K562 (cell line): ENCODE measurements around the gene TRAPPC5. TPM values are rescaled to one million over a fixed set of nuclear protein-coding genes. Genes with fewer than 3 reads are reported as not detected.

ENCODE experiments used
- PHB ChIP-seq: fragments of 250-450 bp; sonication (Bioruptor Pico); IDR thresholded peaks from 2 replicates; pipeline ENCODE4 v1.5.0; 2021
- polyA plus RNA-seq, 8 experiments: library from polyadenylated mRNA; depleted of rRNA in 4 of 8; stranded (reverse) in 5 of 8; unstranded in 3 of 8; fragments of >200 nt; fragmentation: Nextera tagmentation in 2 of 8; fragmentation: Illumina TruSeq in 1 of 8; extraction: Ambion mirVana in 2 of 8; extraction: Trizol in 1 of 8; gene quantifications; 2 replicates each; pipeline versions ENCODE4 v1.2.1 to v1.2.3, GENCODE V29; 2011 to 2014; ENCODE audit warnings: inconsistent platforms in 1 of 8, missing spikeins in 1 of 8
- total RNA-seq, 7 experiments: library from RNA; depleted of rRNA in 6 of 7; stranded (reverse); fragments of >200 nt in 6 of 7; fragmentation: Illumina TruSeq in 2 of 7; extraction: Trizol in 2 of 7; gene quantifications; 2 replicates each; pipeline versions ENCODE4 v1.2.1 to v1.2.3, GENCODE V29; 2011 to 2021; ENCODE audit warnings: low replicate concordance in 1 of 7
- TF ChIP-seq, protein P1 (sequence below), 2 experiments: fragments of 450-650 bp; formaldehyde crosslinking in 1 of 2; IDR thresholded peaks; 2 replicates each; pipeline versions ENCODE4 v1.4.0 to v1.6.1; 2014 to 2020; ENCODE audit warnings: mild to moderate bottlenecking in 2 of 2, borderline replicate concordance in 1 of 2, low read depth in 1 of 2

The TRAPPC5 gene
- total and polyA plus RNA-seq, 9 of the 15 experiments (the other 6 are each of a cell fraction or from before 2014, with no cell fraction given): 2.0 to 76.9 (median 29.3) TPM

DNA sequence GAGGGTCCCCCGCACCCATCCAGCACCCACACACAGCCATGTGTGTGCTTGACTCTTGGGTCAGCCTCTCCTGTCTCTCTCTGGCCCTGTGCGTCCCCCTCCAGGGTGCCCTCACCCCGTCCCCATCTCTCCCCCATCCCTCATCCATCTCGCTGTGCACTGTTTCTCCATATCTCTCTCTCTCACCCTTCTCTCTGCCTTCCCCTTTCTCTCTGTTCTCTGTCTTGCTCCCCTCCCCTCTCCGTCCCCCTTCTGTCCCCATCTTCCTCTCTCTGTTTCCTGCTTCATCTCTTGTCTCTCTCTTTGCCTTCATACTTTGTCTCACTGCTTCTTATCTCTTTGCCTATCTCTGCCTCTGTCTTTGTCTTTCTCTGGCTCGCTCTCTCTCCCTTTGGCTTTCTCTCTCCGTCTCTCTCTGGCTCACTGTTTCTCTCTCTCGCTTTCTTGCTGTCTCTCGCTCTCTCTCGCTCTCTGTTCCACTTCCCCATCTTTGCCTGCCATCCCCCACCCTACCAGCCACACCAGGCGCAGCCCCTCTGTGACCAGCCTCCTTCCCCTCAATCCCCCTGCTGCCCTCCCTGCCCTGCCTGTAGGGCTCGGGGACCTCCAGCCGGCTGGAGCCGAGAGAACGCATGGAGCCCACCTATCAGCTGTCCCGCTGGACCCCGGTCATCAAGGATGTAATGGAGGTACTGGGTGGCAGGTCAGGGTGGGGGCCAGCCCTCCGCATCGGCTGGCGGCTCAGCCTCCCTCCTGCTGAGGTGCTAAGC lies 34.8 kb upstream of the TRAPPC5 start (continued):
- TF ChIP-seq, protein P1, sequence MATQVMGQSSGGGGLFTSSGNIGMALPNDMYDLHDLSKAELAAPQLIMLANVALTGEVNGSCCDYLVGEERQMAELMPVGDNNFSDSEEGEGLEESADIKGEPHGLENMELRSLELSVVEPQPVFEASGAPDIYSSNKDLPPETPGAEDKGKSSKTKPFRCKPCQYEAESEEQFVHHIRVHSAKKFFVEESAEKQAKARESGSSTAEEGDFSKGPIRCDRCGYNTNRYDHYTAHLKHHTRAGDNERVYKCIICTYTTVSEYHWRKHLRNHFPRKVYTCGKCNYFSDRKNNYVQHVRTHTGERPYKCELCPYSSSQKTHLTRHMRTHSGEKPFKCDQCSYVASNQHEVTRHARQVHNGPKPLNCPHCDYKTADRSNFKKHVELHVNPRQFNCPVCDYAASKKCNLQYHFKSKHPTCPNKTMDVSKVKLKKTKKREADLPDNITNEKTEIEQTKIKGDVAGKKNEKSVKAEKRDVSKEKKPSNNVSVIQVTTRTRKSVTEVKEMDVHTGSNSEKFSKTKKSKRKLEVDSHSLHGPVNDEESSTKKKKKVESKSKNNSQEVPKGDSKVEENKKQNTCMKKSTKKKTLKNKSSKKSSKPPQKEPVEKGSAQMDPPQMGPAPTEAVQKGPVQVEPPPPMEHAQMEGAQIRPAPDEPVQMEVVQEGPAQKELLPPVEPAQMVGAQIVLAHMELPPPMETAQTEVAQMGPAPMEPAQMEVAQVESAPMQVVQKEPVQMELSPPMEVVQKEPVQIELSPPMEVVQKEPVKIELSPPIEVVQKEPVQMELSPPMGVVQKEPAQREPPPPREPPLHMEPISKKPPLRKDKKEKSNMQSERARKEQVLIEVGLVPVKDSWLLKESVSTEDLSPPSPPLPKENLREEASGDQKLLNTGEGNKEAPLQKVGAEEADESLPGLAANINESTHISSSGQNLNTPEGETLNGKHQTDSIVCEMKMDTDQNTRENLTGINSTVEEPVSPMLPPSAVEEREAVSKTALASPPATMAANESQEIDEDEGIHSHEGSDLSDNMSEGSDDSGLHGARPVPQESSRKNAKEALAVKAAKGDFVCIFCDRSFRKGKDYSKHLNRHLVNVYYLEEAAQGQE (IDR thresholded peaks at IDR 0.05; ENCODE audit: borderline replicate concordance): no peak
- TF ChIP-seq, protein P1 (CRISPR knock-in tag; IDR thresholded peaks at IDR 0.05; ENCODE audit: low read depth): no peak
- TF ChIP-seq PHB (CRISPR knock-in tag): no peak
